Sigmoid colon (tissue), 4 donors: ENCODE measurements around the gene GRK6.

Experiments
- EP300 ChIP-seq, 4 donors: sonication (generic); formaldehyde crosslinking; IDR thresholded peaks; one replicate each; pipeline ENCODE4 v1.6.1; 2017; ENCODE audit warnings: antibody characterized with exemption in 4 of 4
- POLR2AphosphoS5 ChIP-seq, 4 donors: sonication (generic); formaldehyde crosslinking; IDR thresholded peaks; one replicate each; pipeline ENCODE4 v1.6.1; 2017; ENCODE audit warnings: antibody characterized with exemption in 4 of 4
- TF ChIP-seq, protein P1 (sequence below), 4 experiments: fragments of 450-650 bp in 3 of 4; fragments of 200-600 bp in 1 of 4; IDR thresholded peaks; one replicate each; pipeline ENCODE4 v1.5.1; 2016 to 2019; ENCODE audit warnings: antibody characterized with exemption in 4 of 4, mild to moderate bottlenecking in 3 of 4, moderate library complexity in 2 of 4

DNA sequence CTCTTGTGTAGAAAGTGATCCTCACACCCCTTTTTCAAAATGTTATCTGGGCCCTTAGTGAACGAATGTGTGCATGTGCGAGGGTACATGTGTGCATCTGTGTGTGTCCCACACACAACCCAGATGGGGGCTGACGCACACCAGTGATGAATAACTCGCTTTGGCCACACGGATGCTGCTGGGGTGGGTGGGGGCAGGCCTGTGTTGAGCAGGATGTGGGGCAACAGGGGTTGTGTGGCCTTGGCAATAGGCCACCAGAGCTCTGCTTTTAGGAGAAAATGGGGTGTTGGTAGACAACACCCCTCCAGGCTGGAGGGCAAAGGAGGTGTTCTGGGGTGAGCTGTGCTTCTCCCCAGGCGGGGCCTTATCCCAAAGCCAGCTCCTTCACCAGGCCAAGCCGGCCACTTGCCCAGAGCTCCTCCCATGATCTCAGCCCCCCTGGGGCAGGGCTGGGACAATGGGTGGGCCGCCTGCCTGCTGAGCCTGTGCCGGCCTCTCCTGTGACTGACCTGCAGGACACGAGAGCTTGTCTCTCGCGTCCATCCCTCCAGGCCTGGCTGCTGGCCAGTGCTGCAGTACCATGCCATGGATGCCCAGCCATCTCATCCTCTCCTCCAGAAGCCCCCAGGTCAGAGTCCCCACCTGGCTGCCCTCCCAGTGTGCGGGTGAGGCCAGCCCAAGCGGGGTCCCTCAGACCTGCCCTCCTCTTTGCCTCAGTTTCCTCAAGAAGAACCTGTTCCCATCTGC is 45.3 kb downstream of the GRK6 start:
- TF ChIP-seq, protein P1, sequence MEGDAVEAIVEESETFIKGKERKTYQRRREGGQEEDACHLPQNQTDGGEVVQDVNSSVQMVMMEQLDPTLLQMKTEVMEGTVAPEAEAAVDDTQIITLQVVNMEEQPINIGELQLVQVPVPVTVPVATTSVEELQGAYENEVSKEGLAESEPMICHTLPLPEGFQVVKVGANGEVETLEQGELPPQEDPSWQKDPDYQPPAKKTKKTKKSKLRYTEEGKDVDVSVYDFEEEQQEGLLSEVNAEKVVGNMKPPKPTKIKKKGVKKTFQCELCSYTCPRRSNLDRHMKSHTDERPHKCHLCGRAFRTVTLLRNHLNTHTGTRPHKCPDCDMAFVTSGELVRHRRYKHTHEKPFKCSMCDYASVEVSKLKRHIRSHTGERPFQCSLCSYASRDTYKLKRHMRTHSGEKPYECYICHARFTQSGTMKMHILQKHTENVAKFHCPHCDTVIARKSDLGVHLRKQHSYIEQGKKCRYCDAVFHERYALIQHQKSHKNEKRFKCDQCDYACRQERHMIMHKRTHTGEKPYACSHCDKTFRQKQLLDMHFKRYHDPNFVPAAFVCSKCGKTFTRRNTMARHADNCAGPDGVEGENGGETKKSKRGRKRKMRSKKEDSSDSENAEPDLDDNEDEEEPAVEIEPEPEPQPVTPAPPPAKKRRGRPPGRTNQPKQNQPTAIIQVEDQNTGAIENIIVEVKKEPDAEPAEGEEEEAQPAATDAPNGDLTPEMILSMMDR (IDR thresholded peaks at IDR 0.05): no peak
- TF ChIP-seq EP300 (IDR thresholded peaks at IDR 0.05) (no peak), POLR2AphosphoS5 (IDR thresholded peaks at IDR 0.05) (no peak)
